ENCODE data around the gene EPHA8. TPM values are rescaled to one million over a fixed set of nuclear protein-coding genes. Genes with fewer than 3 reads are reported as not detected.

Gene EPHA8
- total and polyA plus RNA-seq, 2 donors from 2014 or later, result 0.09 TPM; not detected in 1

- DNase-seq (no peak), FAIRE-seq (no peak)
- no peaks in the 10 kb centered on the region for H3K36me3 ChIP-seq (ENCODE audit: control insufficient read depth in 2 of 3, insufficient read depth in 3 of 3, low read length in 3 of 3)
- no peak overlapping the region for H3K27ac ChIP-seq (ENCODE audit: low read depth in 2 of 2, low read length in 2 of 2)
- no peak overlapping the region for H3K4me3 ChIP-seq (ENCODE audit: low read length in 3 of 3)
- no peaks in the 10 kb centered on the region for H3K9me3 ChIP-seq (ENCODE audit: control insufficient read depth in 2 of 3, insufficient read depth in 1 of 3, low read length in 3 of 3)
- peaks cover 2% of the 10 kb centered on the region for H3K27me3 ChIP-seq (ENCODE audit: control insufficient read depth, insufficient read depth, low read length)
- TF ChIP-seq CTCF (IDR thresholded peaks at IDR 0.05; ENCODE audit: borderline replicate concordance, extremely low read depth, insufficient read depth), result no peak
- intact Hi-C loops (cut with DNase I), result no loop called here
- no peaks in the 10 kb centered on the region for H3K4me1 ChIP-seq (ENCODE audit: control insufficient read depth in 2 of 3, insufficient read depth in 2 of 3, low read depth in 1 of 3, low read length in 3 of 3)
- H3K9ac ChIP-seq (ENCODE audit: low read length in 3 of 3), result no peak overlapping the region
Observed at GRCh38 chr1:22608361-22608760, 45.1 kb downstream of the EPHA8 start.

GRCh38 chr1:22609291-22609690 lies 46.0 kb downstream of the EPHA8 start:
- Histone ChIP-seq H3K4me1 (ENCODE audit: control insufficient read depth in 2 of 3, insufficient read depth in 2 of 3, low read depth in 1 of 3, low read length in 3 of 3) (no peaks in the 10 kb centered on the region), H3K4me3 (ENCODE audit: low read length in 3 of 3) (no peak overlapping the region), H3K27me3 (ENCODE audit: control insufficient read depth, insufficient read depth, low read length) (peaks cover 2% of the 10 kb centered on the region), H3K36me3 (ENCODE audit: control insufficient read depth in 2 of 3, insufficient read depth in 3 of 3, low read length in 3 of 3) (no peaks in the 10 kb centered on the region), H3K9me3 (ENCODE audit: control insufficient read depth in 2 of 3, insufficient read depth in 1 of 3, low read length in 3 of 3) (no peaks in the 10 kb centered on the region), H3K9ac (ENCODE audit: low read length in 3 of 3) (no peak overlapping the region), H3K27ac (ENCODE audit: low read depth in 2 of 2, low read length in 2 of 2) (no peak overlapping the region)
- DNase-seq (no peak), FAIRE-seq (no peak)
- intact Hi-C loops (cut with DNase I), result no loop called here
- TF ChIP-seq CTCF (IDR thresholded peaks at IDR 0.05; ENCODE audit: borderline replicate concordance, extremely low read depth, insufficient read depth), result no peak

- DNase-seq, result peak in 4 of 5 donors; percentile 82 to 93 (median 90)
- Histone ChIP-seq H3K9ac (ENCODE audit: low read length in 3 of 3) (no peak overlapping the region), H3K27me3 (ENCODE audit: control insufficient read depth, insufficient read depth, low read length) (peaks cover 2% of the 10 kb centered on the region)
Observed at GRCh38 chr1:22611530-22611947, 48.2 kb downstream of the EPHA8 start.

More at GRCh38 chr1:22611530-22611947, 48.2 kb downstream of the EPHA8 start:
- no peak for TF ChIP-seq CTCF (IDR thresholded peaks at IDR 0.05; ENCODE audit: borderline replicate concordance, extremely low read depth, insufficient read depth)
- Histone ChIP-seq H3K4me1 (ENCODE audit: control insufficient read depth in 2 of 3, insufficient read depth in 2 of 3, low read depth in 1 of 3, low read length in 3 of 3) (no peaks in the 10 kb centered on the region), H3K36me3 (ENCODE audit: control insufficient read depth in 2 of 3, insufficient read depth in 3 of 3, low read length in 3 of 3) (no peaks in the 10 kb centered on the region), H3K9me3 (ENCODE audit: control insufficient read depth in 2 of 3, insufficient read depth in 1 of 3, low read length in 3 of 3) (no peaks in the 10 kb centered on the region), H3K4me3 (ENCODE audit: low read length in 3 of 3) (no peak overlapping the region), H3K27ac (ENCODE audit: low read depth in 2 of 2, low read length in 2 of 2) (no peak overlapping the region)
- intact Hi-C loops (cut with DNase I), result no loop called here
- no peak for FAIRE-seq
